ENCODE data around the gene PTAR1. TPM values are rescaled to one million over a fixed set of nuclear protein-coding genes. Genes with fewer than 3 reads are reported as not detected.
"Not testable (repeated sequence)": the region's sequence is repeated elsewhere in the genome, so short reads cannot be mapped to it uniquely, and the experiment has no call there.

Gene PTAR1, protein sequence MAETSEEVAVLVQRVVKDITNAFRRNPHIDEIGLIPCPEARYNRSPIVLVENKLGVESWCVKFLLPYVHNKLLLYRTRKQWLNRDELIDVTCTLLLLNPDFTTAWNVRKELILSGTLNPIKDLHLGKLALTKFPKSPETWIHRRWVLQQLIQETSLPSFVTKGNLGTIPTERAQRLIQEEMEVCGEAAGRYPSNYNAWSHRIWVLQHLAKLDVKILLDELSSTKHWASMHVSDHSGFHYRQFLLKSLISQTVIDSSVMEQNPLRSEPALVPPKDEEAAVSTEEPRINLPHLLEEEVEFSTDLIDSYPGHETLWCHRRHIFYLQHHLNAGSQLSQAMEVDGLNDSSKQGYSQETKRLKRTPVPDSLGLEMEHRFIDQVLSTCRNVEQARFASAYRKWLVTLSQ
- 42.4 and 63.3 TPM in 2 replicates for total RNA-seq (2014; rRNA removed; shearing (Covaris generic))

DNA sequence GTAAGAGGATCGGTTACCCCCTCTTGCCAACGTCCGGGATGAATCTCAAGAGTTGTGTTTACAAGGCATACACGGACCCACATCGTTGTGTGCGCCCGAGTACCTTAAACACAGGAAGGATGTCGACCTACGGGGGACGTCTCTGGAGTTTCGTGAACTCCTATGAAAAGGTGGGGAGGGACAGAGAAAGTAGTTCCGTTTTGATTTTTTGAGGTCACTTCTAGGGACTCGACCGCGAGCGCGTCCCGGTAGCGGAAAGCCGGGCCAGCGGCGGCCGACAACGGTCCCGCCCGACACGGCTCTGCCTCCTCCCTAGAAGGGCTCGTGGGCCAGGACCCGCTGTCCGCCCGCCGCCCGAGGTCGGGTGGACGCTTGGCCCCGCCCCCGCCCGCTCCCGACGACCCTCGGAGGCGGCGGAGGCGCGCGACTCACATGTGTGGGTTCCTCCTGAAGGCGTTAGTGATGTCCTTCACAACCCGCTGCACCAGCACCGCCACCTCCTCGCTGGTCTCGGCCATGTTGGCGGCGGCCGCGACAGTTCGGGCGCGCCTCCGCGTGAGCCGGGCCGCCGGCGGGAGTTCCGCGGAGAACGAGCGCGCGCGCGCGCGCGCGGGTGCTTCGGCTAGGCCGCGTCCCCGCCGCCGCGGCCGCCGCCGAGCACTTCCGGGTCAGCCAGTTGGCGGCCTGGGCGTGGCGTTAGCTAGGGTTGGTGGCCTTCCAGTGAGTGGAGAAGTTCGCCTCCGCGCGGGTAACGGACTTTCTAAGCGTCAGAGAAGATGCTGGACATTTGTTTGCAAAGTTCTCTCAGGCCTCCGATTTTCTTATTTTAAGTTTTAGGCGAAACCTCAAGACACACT is at the start of gene PTAR1:
Gene PTAR1, minus strand, starts transcription at position 591 of the 857 bp plus-strand sequence. Its CDS starts 73 bp downstream, at position 518.
- DNase-seq (ENCODE audit: low read depth): peak; percentile 89

DNA sequence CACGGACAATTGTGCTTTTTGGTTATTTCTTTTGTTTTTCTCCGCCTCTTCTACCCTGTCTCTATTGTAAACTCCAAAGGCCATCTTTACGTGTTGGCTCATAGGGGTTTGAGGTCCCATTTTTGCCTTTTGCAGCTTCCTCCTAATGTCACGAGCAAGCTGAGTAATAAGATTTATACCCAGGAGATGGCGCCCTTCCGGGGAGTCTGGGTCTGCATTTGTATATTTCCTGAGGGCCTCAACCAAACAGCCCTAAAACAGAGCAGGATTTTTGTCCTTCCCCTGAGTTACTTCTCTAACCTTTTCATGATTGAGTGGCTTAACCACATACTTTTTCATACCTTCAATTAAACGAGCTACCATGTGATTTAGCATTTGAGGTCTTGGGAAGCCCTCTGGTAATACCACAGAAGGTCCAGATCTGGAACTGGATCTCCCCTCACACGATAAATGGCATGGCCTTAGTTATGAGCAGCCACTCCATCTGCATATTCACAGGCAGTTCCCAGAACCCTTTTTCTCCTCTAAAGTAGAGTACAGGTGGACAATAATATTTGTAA is 49.6 kb upstream of the PTAR1 start:
- peak; percentile 35 for DNase-seq (ENCODE audit: low read depth)

DNA sequence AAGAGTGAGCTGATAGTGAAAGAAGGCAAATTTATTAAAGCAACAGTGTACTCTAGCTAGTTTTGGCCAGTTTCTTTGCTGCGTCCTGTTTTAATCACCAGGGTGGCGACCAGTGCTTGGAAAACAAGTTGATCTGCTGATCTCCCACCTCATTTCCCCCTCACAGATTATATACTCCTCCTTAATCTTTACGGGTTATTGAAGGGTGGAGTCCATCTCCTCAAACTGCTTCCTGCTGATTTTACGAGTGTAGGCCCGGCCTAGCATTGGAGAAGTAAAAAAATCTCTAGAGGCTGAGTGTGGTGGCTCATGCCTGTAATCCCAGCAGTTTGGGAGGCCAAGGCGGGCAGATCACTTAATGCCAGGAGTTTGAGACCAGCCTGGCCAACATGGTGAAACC is 46.8 kb upstream of the PTAR1 start:
- no peak for DNase-seq (ENCODE audit: low read depth)

DNA sequence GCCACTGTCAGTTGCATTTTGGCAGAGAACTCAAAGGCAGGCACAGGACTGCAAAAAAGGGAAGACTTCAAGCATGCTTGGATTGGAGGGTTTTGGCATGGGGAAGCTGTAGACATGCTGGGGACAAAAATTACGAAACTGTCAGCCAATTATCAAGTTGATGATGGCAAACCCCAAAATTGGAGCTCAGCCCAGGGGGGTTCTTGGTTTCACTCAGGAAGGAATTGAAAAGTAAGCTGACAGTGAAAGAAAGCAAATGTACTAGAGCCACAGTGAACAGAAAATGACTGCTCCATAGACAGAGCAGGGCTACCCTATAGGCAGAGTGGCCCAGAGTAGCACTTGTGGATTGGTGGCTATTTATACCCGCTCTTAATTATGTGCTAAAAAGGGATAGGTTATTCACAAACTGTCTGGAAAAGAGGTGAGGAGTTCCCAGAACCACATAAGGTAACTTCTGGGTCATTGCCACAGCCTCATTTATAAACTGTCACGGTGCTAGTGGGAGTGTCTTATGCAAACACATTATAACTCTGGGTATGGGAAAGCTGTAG is 46.2 kb upstream of the PTAR1 start:
- DNase-seq (ENCODE audit: low read depth): no peak

DNA sequence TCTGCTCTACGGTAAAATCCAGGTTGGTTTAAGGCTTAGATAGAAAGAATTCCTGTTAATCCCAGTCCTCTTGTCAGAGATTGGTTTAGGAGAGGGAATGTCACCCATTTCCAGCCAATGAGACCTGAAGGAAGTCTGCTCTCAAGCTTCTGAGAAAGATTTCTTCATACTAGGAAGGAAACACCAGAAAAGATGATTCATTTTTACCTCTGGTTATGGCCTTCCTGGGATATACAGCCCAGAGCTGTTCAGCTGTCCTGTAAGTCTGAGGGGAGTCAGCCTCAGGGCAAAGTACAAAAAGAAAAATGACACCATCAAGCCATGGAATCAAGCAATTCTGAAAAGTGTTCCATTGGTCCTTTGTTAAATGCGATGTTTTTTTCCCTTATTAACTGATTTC is 42.2 kb upstream of the PTAR1 start:
- DNase-seq (ENCODE audit: low read depth): peak; percentile 29

DNA sequence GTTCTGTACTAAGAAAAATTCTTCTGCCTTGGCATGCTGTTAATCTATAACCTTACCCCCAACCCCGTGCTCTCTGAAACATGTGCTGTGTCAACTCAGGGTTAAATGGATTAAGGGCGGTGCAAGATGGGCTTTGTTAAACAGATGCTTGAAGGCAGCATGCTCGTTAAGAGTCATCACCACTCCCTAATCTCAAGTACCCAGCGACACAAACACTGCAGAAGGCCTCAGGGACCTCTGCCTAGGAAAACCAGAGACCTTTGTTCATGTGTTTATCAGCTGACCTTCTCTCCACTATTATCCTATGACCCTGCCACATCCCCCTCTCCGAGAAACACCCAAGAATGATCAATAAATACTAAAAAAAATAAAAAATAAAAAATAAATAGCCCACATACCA is 40.2 kb upstream of the PTAR1 start:
- not testable (repeated sequence) for DNase-seq (ENCODE audit: low read depth)

DNA sequence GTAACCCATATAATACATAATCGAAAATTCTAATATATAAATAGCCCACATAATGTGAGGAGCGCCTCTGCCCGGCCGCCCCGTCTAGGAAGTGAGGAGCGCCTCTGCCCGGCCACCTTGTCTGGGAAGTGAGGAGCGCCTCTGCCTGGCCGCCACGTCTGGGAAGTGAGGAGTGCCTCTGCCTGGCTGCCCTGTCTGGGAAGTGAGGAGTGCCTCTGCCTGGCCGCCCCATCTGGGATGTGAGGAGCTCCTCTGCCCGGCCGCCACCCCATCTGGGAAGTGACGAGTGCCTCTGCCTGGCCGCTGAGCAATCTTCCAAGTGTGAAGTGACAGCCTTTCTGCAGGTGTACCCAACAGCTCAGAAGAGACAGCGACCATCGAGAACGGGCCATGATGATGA is 39.7 kb upstream of the PTAR1 start:
- DNase-seq (ENCODE audit: low read depth): not testable (repeated sequence)

DNA sequence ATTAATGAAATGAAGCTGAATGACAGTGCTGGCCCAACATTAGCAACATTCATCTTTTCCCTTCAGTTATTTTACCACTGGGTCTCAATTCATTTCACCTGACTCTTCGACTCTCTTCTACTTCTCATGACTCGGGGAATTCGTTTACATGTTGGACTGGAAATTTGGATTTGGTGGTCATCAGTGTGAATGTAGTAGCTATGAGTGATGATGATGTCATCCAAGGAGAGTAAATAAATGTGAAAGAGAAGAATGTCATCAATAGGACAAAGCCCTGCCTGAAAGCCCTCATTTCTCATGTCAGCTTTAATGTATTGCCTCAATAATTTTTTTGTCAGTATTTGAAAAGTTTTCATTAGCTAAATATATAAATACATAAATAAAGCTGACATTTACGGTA is 38.9 kb upstream of the PTAR1 start:
- peak; percentile 62 for DNase-seq (ENCODE audit: low read depth)

DNA sequence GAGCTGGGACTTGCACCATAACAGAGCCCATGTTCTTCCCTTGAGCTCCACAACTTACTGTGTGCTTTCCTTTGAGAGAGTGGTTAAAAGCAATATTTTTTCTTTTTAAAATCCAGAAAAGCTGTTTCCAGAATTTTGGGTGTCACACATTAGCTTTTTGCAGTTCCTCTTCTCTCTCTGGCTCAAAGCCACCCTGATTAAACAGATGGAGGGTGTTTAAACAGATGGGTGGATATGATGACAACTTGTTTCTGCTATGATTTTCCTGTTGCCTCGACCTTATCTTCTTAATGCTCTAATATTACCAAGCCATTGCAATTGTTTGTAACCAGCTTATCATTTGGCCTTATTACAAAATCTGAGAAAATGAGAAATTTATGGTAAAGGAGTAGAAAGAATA is 37.9 kb upstream of the PTAR1 start:
- no peak for DNase-seq (ENCODE audit: low read depth)

DNA sequence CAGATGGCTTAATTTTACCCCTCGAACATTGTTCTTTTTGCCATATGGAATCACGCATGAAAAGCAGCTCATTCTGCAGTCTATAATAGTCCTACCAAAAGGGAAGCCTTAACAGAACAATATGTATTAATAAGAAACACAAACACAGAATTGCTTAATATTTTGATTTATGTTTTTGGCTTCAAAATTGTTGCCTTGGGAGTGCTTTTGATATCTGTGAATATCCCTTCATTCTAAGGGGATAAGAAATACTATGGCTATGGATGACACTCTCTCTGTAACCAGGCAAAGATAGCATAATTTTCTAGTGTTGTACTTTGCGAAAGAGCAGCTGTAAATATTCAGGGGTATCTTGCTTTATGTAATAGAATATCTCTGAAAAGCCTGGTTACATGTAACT is 34.5 kb upstream of the PTAR1 start:
- DNase-seq (ENCODE audit: low read depth): no peak

DNA sequence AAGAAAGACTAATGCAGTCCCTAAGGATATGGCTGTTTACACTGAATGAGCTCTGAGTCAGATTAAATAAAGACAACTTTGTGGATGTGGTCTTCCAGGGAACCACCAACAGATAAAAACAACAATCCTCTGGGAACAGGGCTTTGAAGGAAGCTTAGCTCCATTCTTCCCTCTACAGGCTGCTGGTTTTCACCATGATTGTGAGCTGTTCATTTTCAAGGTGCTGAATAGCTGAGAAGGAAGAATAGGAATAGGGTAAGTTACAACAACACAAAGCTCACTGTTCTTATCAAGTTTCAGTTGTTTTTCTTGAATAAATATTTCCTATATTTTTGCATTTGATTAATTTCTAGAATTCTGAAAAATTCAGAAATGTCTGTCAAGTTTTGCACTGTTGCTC is 25.9 kb upstream of the PTAR1 start:
- peak; percentile 47 for DNase-seq (ENCODE audit: low read depth)

DNA sequence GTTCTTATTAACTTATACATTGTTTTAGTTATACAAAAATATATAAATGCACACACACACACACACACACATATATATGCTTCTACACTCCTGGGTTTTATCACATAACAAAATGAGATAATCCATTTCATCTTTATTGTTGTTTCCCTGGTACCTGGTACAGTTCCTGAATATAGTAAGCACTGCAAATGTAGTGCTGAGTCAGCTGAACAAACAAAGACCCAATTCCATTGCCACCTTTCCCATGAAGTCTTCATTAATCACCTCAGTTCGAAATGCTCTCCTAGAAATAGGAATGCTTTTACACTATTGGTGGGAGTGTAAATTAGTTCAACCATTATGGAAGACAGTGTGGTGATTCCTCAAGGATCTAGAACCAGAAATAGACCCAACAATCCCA is 13.4 kb upstream of the PTAR1 start:
- DNase-seq (ENCODE audit: low read depth): no peak

DNA sequence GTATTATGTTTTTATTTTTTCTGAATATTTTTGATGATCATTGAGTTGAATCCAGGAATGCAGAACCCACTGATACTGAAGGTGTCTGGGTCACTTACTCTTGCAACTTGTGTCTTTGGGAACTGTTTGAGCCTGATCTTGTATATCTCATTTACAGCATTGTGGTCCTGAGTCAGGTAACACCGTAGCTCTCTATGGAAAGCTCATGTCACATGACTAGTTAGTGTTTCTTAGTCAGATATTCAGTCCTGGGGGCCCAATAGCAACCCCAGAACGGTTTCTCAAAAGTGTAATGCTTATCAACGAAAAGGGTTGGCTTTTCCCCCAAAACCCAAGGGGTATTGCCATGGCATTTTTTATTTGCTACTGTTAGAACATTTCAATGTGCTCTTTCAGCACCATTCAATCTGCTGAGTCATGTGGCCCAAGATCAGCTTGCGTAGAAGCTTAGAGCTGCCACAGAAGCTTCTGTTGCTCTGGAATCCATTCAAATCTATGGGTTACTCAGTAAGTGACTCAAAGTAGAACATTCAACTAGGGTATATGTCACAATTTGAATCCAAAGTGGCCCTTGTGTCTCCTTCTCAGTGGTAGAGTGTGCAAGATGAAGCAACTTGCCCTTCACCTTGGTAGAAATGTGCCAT is 12.1 kb upstream of the PTAR1 start:
- peak; percentile 56 for DNase-seq (ENCODE audit: low read depth)

DNA sequence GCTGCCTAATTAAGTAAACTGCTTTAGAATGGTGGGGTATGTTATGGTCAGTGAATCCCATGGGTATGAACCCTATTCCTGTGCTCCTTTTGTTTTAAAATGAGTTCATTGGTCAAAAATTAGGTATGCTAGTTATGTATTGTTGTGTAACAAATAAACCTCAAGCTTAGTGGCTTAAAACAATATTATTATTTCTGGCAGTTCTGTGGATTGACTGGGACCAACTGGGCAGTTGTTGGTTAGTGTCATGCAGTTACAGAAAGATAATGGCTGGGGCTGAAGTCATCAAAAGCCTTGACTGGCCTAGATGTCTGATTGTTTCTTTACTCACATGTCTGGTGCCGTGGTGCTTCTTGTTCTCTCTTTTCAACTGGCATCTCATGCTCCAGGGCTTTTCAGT is 8.9 kb upstream of the PTAR1 start:
- DNase-seq (ENCODE audit: low read depth): no peak

DNA sequence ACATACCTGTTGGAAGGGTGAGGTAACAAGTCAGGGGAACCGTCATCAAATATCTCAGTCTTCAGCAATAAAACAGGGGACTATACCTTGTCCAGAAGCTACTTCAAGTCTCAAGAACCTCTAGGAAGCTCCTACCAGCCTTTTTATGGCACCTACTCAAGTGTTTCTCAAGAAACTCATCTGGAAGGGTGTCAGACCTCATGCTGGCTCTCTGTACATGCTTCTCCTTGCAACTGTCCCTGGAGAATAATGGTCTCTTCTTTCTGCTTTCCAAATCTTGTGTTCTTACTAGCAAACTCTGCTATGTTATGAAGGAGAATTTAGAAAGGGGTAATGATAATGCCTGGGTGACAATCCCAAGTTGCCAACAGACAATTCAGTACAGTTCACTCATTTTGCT is 8.3 kb upstream of the PTAR1 start:
- DNase-seq (ENCODE audit: low read depth): no peak

DNA sequence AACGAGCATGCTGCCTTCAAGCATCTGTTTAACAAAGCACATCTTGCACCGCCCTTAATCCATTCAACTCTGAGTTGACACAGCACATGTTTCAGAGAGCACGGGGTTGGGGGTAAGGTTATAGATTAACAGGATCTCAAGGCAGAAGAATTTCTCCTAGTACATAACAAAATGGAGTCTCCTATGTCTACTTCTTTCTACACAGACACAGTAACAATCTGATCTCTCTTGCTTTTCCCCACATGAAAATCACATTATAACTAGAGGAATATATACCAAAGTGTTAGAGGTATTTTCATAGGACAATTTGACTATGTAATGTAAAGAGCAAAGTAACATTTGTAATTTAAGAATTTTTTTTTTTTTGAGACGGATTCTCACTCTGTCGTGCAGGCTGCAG is 4.1 kb upstream of the PTAR1 start:
- DNase-seq (ENCODE audit: low read depth): not testable (repeated sequence)

DNA sequence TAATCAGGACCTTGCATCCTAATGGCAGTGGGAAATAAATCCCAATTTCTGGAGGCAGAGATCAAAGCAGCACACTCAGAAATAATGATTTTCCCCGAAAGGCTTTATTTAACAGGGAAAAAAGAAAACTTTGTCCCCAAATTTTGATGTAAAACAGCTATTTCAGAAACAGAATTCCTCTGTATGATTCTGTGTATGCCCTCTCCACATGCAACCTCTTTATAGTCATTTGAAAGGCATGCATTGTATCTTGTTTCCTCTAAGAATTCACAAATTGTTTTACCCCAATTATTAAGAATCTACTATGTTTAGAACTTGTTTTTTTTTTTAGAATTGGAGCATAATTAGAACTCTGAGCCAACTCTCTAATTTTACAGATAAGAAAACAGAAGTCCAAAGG is 2.7 kb upstream of the PTAR1 start:
- DNase-seq (ENCODE audit: low read depth): no peak

DNA sequence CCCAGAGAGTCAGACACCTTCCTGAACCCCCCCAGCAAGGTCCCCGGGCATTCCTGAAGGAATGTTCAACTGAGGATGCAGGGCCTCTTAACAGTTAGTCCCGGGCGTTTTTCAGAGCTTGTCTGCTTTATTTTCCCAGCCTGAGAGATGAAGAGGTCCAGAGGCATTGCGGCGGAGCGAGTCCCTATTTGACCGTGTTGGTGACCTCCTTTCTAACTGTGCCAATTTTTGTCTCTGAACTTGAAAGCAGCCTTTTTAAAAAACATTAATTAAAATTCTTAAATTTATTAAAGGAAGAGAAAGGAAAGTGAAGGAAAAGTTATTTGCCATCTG is 433 bp upstream of the PTAR1 start:
- DNase-seq (ENCODE audit: low read depth): no peak

DNA sequence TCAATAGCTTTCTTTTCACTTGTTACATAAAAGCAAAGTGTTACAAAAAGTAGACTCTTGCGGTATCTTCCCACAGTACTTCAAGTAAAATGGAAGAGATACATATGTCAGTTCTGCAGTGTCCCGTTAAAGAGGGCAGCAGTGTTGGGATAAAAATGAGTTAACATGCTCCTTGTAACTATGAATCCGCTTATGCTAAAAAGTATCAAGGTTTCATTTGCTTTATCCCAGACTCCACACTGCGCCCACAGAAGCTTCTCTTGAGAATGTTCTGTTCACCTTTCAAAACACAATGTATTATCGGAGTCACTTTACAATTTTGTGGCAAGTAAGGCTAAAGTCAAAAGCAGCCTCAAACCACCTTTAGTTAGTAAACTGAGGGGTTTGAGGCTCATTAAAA is 790 bp downstream of the PTAR1 start:
- DNase-seq (ENCODE audit: low read depth): no peak

DNA sequence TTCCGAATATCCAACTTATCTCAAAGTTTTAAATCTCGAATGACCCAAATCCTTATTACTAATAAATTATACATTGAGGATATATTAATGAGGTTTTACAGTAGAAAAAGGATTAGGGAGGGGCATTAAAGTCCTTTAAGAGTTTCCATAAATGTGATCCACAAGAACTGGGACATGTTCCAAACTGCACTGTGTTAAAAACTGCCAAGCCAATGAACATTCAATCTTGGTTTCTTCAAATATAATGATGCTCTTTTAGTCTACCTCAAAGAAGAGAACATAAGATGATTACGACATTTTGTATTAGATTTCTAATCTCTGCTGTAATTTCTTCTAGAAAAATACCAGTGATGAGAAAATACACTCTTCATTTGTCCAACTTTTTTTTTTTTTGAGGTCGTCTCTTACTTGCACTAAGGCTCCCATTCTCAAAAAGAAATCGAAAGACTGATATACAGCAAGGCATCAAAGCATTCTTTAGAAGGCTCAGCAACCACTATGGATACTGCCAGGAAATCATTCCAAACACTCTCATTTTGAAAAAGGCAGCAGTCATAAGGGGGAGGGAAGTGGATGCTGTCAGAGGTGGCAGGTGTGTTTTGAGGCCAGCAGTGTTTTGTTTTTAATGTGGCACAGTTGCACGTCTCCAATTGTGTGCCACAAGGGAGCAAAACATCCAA is 1.7 kb downstream of the PTAR1 start:
- DNase-seq (ENCODE audit: low read depth): peak; percentile 22

DNA sequence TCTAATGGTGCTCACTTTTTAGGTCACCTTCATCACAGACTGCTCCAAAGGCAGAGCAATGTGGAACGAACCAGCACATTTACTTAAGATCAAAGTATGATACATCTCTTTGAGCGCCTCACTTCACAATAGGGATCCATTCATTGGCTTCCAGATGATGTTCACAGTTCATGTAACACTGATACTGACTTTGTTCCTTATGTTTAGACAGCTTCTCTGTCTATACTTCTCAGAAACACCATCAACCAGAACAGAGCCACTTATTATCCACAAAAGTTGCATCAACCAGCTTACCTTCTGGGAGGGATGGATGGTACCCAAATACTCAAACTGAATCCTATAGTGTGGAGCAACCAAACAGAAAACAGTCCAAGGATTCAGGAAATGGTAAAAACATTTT is 4.6 kb downstream of the PTAR1 start:
- DNase-seq (ENCODE audit: low read depth): no peak

Measured in M059J (cell line).